Neural cell (in vitro differentiated cells): ENCODE results near the gene PIGB. TPM values are rescaled to one million over a fixed set of nuclear protein-coding genes. Genes with fewer than 3 reads are reported as not detected.

Source experiments
- H2AFZ ChIP-seq: fragments of 200-600, 300-800 bp; sonication (generic), shearing (Covaris generic); 2 replicates; pipeline ENCODE4 v1.6.0; 2014; ENCODE audit warnings: low read depth, mild to moderate bottlenecking, antibody characterized with exemption, low read length, moderate library complexity
- H3F3A ChIP-seq: fragments of 200-600 bp; shearing (Covaris generic); 2 replicates; pipeline ENCODE4 v1.6.1; 2016; ENCODE audit warnings: mild to moderate bottlenecking, moderate library complexity, mixed read lengths, antibody characterized with exemption, low read length; ENCODE audit not compliant: insufficient read depth, poor library complexity, severe bottlenecking
- H3K27ac ChIP-seq: fragments of 200-600, 300-800 bp; sonication (generic), shearing (Covaris generic); 2 replicates; pipeline ENCODE4 v1.5.1; 2014; ENCODE audit warnings: mild to moderate bottlenecking, low read length, moderate library complexity
- H3K27me3 ChIP-seq: fragments of 300-800, 200-600 bp; sonication (generic), shearing (Covaris generic); 2 replicates; pipeline ENCODE4 v1.6.0; 2014; ENCODE audit warnings: mild to moderate bottlenecking, low read depth, low read length, moderate library complexity; ENCODE audit not compliant: insufficient read depth
- H3K36me3 ChIP-seq: fragments of 300-800, 200-600 bp; sonication (generic), shearing (Covaris generic); 2 replicates; pipeline ENCODE4 v1.5.1; 2014; ENCODE audit warnings: mild to moderate bottlenecking, antibody characterized with exemption, low read length, moderate library complexity; ENCODE audit not compliant: insufficient read depth
- H3K4me2 ChIP-seq: fragments of 300-800, 200-600 bp; sonication (generic), shearing (Covaris generic); 2 replicates; pipeline ENCODE4 v1.6.0; 2014; ENCODE audit warnings: mild to moderate bottlenecking, low read length
- H3K4me3 ChIP-seq: fragments of 300-800, 200-600 bp; sonication (generic), shearing (Covaris generic); 2 replicates; pipeline ENCODE4 v1.5.1; 2014; ENCODE audit warnings: mild to moderate bottlenecking, low read length, moderate library complexity
- H3K79me2 ChIP-seq: fragments of 200-600 bp; shearing (Covaris generic); replicated peaks from 2 replicates; pipeline ENCODE4 v1.6.0; 2014; ENCODE audit warnings: mild to moderate bottlenecking, low read length, moderate library complexity; ENCODE audit not compliant: insufficient read depth
- H3K9ac ChIP-seq: fragments of 300-800, 200-600 bp; sonication (generic), shearing (Covaris generic); 2 replicates; pipeline ENCODE4 v1.6.1; 2016; ENCODE audit warnings: mild to moderate bottlenecking, low read length, mixed read lengths
- H3K9me2 ChIP-seq: fragments of 200-600 bp; shearing (Covaris generic); 2 replicates; pipeline ENCODE4 v1.6.1; 2016; ENCODE audit warnings: mild to moderate bottlenecking, low read length, mixed read lengths; ENCODE audit not compliant: insufficient read depth
- H3K9me3 ChIP-seq: fragments of 200-600, 300-800 bp; sonication (generic), shearing (Covaris generic); 2 replicates; pipeline ENCODE4 v1.6.1; 2016; ENCODE audit warnings: mild to moderate bottlenecking, mixed run types, low read length, moderate library complexity, mixed read lengths
- H4K20me1 ChIP-seq: fragments of 200-600 bp; shearing (Covaris generic); 2 replicates; pipeline ENCODE4 v1.6.1; 2016; ENCODE audit warnings: mild to moderate bottlenecking, mixed run types; ENCODE audit not compliant: insufficient read depth
- EP300 ChIP-seq: fragments of 450-650 bp; conservative IDR thresholded peaks from 2 replicates; pipeline ENCODE4 v1.6.1; 2014; ENCODE audit warnings: antibody characterized with exemption, mild to moderate bottlenecking, moderate library complexity; ENCODE audit not compliant: poor library complexity, severe bottlenecking
- EZH2 ChIP-seq: fragments of 200-600, 300-800 bp; shearing (Covaris generic), sonication (generic); IDR thresholded peaks from 2 replicates; pipeline ENCODE4 v1.6.1; 2014; ENCODE audit warnings: antibody characterized with exemption, low read length, borderline replicate concordance, mild to moderate bottlenecking; ENCODE audit not compliant: insufficient read depth, poor library complexity, severe bottlenecking
- MXI1 ChIP-seq: fragments of 450-650 bp; conservative IDR thresholded peaks from 2 replicates; pipeline ENCODE4 v1.6.1; 2014; ENCODE audit warnings: antibody characterized with exemption, mild to moderate bottlenecking; ENCODE audit not compliant: poor library complexity, severe bottlenecking
- POLR2AphosphoS5 ChIP-seq: IDR thresholded peaks from 2 replicates; pipeline ENCODE4 v1.6.1; 2012
- RAD21 ChIP-seq: fragments of 450-650 bp; conservative IDR thresholded peaks from 2 replicates; pipeline ENCODE4 v1.6.1; 2014; ENCODE audit warnings: antibody characterized with exemption, mild to moderate bottlenecking, moderate library complexity
- SMC3 ChIP-seq: fragments of 450-650 bp; conservative IDR thresholded peaks from 2 replicates; pipeline ENCODE4 v1.6.1; 2014; ENCODE audit warnings: antibody characterized with exemption, mild to moderate bottlenecking, moderate library complexity; ENCODE audit not compliant: poor library complexity
- TAF1 ChIP-seq: IDR thresholded peaks from 2 replicates; pipeline ENCODE4 v1.6.1; 2012; ENCODE audit warnings: low read depth
- polyA plus RNA-seq: library from polyadenylated mRNA; depleted of rRNA; stranded (reverse); fragments of >200 nt; gene quantifications from 2 replicates; pipeline ENCODE4 v1.2.3, GENCODE V29; 2014
- TF ChIP-seq, protein P1 (sequence below): fragments of 450-650 bp; IDR thresholded peaks from 2 replicates; pipeline ENCODE4 v1.5.1; 2014; ENCODE audit warnings: antibody characterized with exemption, mild to moderate bottlenecking, moderate library complexity; ENCODE audit not compliant: poor library complexity, severe bottlenecking
- TF ChIP-seq, protein P2 (sequence below): IDR thresholded peaks from 2 replicates; pipeline ENCODE4 v1.6.1; 2012; ENCODE audit warnings: borderline replicate concordance

Gene PIGB
- polyA plus RNA-seq, 1 donor from 2014 or later, result 8.1 TPM

DNA sequence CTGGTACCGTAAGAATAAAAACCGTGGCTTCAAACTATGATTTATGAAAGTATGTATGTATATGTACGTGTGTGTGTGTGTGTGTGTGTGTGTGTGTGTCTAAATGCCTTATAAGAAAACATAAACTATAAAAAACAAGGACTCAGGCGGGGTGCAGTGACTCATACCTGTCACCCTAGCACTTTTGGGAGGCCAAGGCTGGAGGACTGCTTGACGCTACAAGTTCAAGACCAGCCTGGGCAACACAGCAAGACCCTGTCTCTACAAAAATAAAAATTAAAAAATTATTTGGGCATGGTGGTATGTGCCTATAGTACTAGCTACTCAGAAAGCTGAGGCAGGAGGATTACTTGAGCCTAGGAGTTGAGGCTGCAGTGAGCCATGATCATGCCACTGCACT lies 60.1 kb downstream of the PIGB start:
- Histone ChIP-seq H3K27me3 (no peaks in the 10 kb centered on the region), H3K79me2 (no peaks in the 10 kb centered on the region), H2AFZ (no peak overlapping the region), H3K4me3 (no peak overlapping the region), H3K36me3 (peaks cover 6% of the 10 kb centered on the region), H3K27ac (no peak overlapping the region), H3K9me2 (no peaks in the 10 kb centered on the region), H3F3A (no peaks in the 10 kb centered on the region), H3K4me2 (no peak overlapping the region), H3K9me3 (no peaks in the 10 kb centered on the region), H3K9ac (no peak overlapping the region), H4K20me1 (no peaks in the 10 kb centered on the region)
- TF ChIP-seq TAF1, result no peak

DNA sequence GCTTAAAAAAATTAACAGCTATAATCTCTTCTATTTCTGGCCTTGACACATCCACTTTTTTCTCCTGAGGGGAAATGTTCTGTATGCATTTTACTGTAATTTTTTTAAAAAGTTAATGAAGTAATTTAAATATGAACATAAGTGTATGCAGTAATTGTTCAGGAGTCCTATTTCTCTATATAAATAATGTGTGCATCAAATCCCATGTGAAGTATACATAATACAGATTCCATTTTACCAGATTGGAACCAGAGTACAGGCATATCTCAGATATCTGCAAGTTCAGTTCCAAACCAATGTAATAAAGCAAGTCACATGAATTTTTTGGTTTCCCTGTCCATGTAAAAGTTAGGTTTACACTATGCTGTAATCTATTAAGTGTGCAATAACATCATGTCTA lies 62.6 kb downstream of the PIGB start:
- Histone ChIP-seq H3K27ac (no peak overlapping the region), H3K9me2 (no peaks in the 10 kb centered on the region), H2AFZ (no peak overlapping the region), H3K27me3 (no peaks in the 10 kb centered on the region), H4K20me1 (no peaks in the 10 kb centered on the region), H3F3A (no peaks in the 10 kb centered on the region), H3K79me2 (no peaks in the 10 kb centered on the region), H3K9me3 (no peaks in the 10 kb centered on the region), H3K4me2 (no peak overlapping the region), H3K4me3 (no peak overlapping the region), H3K9ac (no peak overlapping the region), H3K36me3 (peaks cover 6% of the 10 kb centered on the region)
- TF ChIP-seq MXI1 (no peak), SMC3 (no peak), EZH2 (no peak), POLR2AphosphoS5 (no peak)
- TF ChIP-seq, protein P1, sequence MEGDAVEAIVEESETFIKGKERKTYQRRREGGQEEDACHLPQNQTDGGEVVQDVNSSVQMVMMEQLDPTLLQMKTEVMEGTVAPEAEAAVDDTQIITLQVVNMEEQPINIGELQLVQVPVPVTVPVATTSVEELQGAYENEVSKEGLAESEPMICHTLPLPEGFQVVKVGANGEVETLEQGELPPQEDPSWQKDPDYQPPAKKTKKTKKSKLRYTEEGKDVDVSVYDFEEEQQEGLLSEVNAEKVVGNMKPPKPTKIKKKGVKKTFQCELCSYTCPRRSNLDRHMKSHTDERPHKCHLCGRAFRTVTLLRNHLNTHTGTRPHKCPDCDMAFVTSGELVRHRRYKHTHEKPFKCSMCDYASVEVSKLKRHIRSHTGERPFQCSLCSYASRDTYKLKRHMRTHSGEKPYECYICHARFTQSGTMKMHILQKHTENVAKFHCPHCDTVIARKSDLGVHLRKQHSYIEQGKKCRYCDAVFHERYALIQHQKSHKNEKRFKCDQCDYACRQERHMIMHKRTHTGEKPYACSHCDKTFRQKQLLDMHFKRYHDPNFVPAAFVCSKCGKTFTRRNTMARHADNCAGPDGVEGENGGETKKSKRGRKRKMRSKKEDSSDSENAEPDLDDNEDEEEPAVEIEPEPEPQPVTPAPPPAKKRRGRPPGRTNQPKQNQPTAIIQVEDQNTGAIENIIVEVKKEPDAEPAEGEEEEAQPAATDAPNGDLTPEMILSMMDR, result no peak

DNA sequence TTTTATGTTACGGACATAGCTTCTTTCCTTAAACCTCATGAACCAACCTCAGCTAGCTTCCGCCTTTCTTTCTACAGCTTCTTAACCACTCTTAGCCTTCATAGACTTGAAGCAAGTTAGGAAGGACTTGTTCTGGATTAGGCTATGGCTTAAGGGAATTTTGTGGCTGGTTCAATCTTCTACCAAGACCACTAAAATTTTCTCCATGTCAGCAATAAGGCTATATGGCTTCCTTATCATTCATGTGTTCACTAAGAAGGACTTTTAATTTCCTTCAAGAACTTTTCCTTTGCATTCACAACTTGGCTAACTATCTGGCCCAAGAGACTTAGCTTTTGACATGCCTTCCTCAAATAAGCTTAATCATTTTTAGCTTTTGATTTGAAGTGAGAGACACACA lies 64.7 kb downstream of the PIGB start:
- H2AFZ ChIP-seq, result no peak overlapping the region
- no peak overlapping the region for H3K27ac ChIP-seq
- TF ChIP-seq POLR2AphosphoS5, result no peak
- TF ChIP-seq, protein P2, sequence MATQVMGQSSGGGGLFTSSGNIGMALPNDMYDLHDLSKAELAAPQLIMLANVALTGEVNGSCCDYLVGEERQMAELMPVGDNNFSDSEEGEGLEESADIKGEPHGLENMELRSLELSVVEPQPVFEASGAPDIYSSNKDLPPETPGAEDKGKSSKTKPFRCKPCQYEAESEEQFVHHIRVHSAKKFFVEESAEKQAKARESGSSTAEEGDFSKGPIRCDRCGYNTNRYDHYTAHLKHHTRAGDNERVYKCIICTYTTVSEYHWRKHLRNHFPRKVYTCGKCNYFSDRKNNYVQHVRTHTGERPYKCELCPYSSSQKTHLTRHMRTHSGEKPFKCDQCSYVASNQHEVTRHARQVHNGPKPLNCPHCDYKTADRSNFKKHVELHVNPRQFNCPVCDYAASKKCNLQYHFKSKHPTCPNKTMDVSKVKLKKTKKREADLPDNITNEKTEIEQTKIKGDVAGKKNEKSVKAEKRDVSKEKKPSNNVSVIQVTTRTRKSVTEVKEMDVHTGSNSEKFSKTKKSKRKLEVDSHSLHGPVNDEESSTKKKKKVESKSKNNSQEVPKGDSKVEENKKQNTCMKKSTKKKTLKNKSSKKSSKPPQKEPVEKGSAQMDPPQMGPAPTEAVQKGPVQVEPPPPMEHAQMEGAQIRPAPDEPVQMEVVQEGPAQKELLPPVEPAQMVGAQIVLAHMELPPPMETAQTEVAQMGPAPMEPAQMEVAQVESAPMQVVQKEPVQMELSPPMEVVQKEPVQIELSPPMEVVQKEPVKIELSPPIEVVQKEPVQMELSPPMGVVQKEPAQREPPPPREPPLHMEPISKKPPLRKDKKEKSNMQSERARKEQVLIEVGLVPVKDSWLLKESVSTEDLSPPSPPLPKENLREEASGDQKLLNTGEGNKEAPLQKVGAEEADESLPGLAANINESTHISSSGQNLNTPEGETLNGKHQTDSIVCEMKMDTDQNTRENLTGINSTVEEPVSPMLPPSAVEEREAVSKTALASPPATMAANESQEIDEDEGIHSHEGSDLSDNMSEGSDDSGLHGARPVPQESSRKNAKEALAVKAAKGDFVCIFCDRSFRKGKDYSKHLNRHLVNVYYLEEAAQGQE, result no peak
- no peak for TF ChIP-seq RAD21
- TF ChIP-seq, protein P1, result no peak
- no peak for TF ChIP-seq SMC3
- TF ChIP-seq MXI1, result no peak
- no peak for TF ChIP-seq EP300
- no peak for TF ChIP-seq EZH2
- TF ChIP-seq TAF1, result no peak
- no peaks in the 10 kb centered on the region for H3K9me3 ChIP-seq
- no peaks in the 10 kb centered on the region for H3K9me2 ChIP-seq
- H4K20me1 ChIP-seq, result no peaks in the 10 kb centered on the region
- no peak overlapping the region for H3K4me2 ChIP-seq
- H3K27me3 ChIP-seq, result no peaks in the 10 kb centered on the region
- no peaks in the 10 kb centered on the region for H3K79me2 ChIP-seq
- H3F3A ChIP-seq, result no peaks in the 10 kb centered on the region
- no peak overlapping the region for H3K4me3 ChIP-seq
- H3K9ac ChIP-seq, result no peak overlapping the region
- H3K36me3 ChIP-seq, result no peaks in the 10 kb centered on the region
